HG02885 (cell line): ENCODE measurements around the gene GPRASP1.
A peak's percentile ranks its signal among the peaks of the same experiment; 100 is the strongest.
"Not testable (repeated sequence)": the region's sequence is repeated elsewhere in the genome, so short reads cannot be mapped to it uniquely, and the experiment has no call there.

Source experiments
- ATAC-seq: cut with Tn5 transposase; IDR thresholded peaks from one replicate; pipeline ENCODE4 v1.9.1; 2021; ENCODE audit warnings: mild to moderate bottlenecking; ENCODE audit not compliant: unreplicated experiment, poor library complexity

The GPRASP1 gene

GRCh38 chrX:102651242-102652011 is at the start of gene GPRASP1:
TSS of gene GPRASP1 (plus strand) at chrX:102651483. CDS start at chrX:102653914, 2,431 bp downstream.
- peak; percentile 38 for ATAC-seq

- no peak for ATAC-seq
Observed at GRCh38 chrX:102604327-102604726, 47.0 kb upstream of the GPRASP1 start.

GRCh38 chrX:102606115-102606514 is 45.2 kb upstream of the GPRASP1 start:
- ATAC-seq: no peak

- no peak for ATAC-seq
Observed at GRCh38 chrX:102610905-102611304, 40.4 kb upstream of the GPRASP1 start.

- no peak for ATAC-seq
Observed at GRCh38 chrX:102624105-102624504, 27.2 kb upstream of the GPRASP1 start.

GRCh38 chrX:102627640-102628039 is 23.6 kb upstream of the GPRASP1 start:
- ATAC-seq: peak; percentile 79

- ATAC-seq: no peak
Observed at GRCh38 chrX:102637561-102637960, 13.7 kb upstream of the GPRASP1 start.

- ATAC-seq: peak; percentile 20
Observed at GRCh38 chrX:102650903-102651241, 411 bp upstream of the GPRASP1 start.

- peak; percentile 84 for ATAC-seq
Observed at GRCh38 chrX:102652031-102652688, 877 bp downstream of the GPRASP1 start.

- ATAC-seq: no peak
Observed at GRCh38 chrX:102654696-102655095, 3.4 kb downstream of the GPRASP1 start.

GRCh38 chrX:102658556-102658955 is 7.3 kb downstream of the GPRASP1 start:
- ATAC-seq: no peak

- ATAC-seq: peak; percentile 97
Observed at GRCh38 chrX:102659790-102660757, 8.8 kb downstream of the GPRASP1 start.

- ATAC-seq: not testable (repeated sequence)
Observed at GRCh38 chrX:102663820-102664219, 12.5 kb downstream of the GPRASP1 start.

GRCh38 chrX:102667034-102667433 is 15.8 kb downstream of the GPRASP1 start:
- not testable (repeated sequence) for ATAC-seq

- no peak for ATAC-seq
Observed at GRCh38 chrX:102669526-102669925, 18.2 kb downstream of the GPRASP1 start.

- ATAC-seq: no peak
Observed at GRCh38 chrX:102672856-102673255, 21.6 kb downstream of the GPRASP1 start.

GRCh38 chrX:102677479-102677878 is 26.2 kb downstream of the GPRASP1 start:
- not testable (repeated sequence) for ATAC-seq

GRCh38 chrX:102684772-102685520 is 33.7 kb downstream of the GPRASP1 start:
- no peak for ATAC-seq

- no peak for ATAC-seq
Observed at GRCh38 chrX:102694749-102695148, 43.5 kb downstream of the GPRASP1 start.

- no peak for ATAC-seq
Observed at GRCh38 chrX:102696306-102696705, 45.0 kb downstream of the GPRASP1 start.
